Fibroblast of villous mesenchyme (primary cell): ENCODE data around the gene INPP5A. TPM values are rescaled to one million over a fixed set of nuclear protein-coding genes. Genes with fewer than 3 reads are reported as not detected.

ENCODE experiments used
- DNase-seq: peaks from one replicate; pipeline ENCODE4 v3.0.0-alpha.2; 2010; ENCODE audit warnings: low read depth
- H3K4me3 ChIP-seq: 2 replicates; pipeline ENCODE4 v1.5.1; 2011; ENCODE audit warnings: low read depth, mild to moderate bottlenecking, low read length
- total RNA-seq: library from RNA; depleted of rRNA; stranded (reverse); fragments of >200 nt; gene quantifications from 2 replicates; pipeline ENCODE4 v1.2.3, GENCODE V29; 2012
- TF ChIP-seq, protein P1 (sequence below): IDR thresholded peaks from 2 replicates; pipeline ENCODE4 v1.5.1; 2012; ENCODE audit warnings: low read depth, mild to moderate bottlenecking, low read length; ENCODE audit not compliant: insufficient read depth

The INPP5A gene
- total RNA-seq, 1 donor = 33.2 TPM

DNA sequence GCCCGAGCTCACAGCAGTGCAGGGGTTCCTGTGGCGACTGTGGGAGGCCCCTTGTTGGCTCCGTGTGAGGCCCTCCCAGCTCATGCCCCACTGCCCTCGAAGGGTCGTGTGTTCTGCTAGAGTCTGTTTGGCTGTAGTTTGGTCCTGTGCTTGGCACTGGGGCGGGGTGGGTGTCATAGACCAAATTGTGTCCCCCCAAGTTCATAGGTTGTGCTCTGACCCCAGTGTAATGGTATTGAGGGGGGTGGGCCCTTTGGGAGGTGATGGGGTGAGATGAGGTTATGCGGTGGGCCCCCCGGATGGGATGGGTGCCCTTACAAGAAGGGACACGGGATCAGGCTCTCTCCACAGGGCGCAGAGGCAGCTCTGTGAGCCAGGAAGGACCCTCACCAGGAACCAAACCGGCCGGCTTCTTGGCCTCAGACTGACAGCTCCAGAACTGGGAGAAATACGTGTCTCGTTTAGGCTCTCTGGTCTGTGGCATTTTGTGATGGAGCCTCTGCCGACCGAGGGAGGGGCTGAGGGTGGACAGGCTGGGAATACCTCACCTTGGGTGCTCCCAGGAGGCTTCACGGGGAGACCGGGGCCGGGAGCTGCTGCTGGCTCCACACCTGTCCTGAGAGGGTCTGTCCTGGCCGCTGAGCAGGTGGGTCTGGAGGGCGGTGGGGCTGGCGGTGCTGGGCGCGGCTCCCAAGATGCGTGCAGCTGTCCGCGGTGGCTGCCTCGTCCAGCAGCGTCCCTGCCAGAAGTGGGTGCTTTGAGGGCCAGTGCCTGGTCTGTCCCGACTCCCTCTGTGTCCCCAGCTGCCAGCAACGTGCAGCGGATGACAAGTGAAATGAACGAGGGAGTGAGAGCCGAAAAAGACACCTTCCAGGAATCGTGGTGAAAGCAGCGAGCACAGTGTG, 89.4 kb downstream of the INPP5A start:
- DNase-seq = no peak
- TF ChIP-seq, protein P1, sequence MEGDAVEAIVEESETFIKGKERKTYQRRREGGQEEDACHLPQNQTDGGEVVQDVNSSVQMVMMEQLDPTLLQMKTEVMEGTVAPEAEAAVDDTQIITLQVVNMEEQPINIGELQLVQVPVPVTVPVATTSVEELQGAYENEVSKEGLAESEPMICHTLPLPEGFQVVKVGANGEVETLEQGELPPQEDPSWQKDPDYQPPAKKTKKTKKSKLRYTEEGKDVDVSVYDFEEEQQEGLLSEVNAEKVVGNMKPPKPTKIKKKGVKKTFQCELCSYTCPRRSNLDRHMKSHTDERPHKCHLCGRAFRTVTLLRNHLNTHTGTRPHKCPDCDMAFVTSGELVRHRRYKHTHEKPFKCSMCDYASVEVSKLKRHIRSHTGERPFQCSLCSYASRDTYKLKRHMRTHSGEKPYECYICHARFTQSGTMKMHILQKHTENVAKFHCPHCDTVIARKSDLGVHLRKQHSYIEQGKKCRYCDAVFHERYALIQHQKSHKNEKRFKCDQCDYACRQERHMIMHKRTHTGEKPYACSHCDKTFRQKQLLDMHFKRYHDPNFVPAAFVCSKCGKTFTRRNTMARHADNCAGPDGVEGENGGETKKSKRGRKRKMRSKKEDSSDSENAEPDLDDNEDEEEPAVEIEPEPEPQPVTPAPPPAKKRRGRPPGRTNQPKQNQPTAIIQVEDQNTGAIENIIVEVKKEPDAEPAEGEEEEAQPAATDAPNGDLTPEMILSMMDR = no peak

DNA sequence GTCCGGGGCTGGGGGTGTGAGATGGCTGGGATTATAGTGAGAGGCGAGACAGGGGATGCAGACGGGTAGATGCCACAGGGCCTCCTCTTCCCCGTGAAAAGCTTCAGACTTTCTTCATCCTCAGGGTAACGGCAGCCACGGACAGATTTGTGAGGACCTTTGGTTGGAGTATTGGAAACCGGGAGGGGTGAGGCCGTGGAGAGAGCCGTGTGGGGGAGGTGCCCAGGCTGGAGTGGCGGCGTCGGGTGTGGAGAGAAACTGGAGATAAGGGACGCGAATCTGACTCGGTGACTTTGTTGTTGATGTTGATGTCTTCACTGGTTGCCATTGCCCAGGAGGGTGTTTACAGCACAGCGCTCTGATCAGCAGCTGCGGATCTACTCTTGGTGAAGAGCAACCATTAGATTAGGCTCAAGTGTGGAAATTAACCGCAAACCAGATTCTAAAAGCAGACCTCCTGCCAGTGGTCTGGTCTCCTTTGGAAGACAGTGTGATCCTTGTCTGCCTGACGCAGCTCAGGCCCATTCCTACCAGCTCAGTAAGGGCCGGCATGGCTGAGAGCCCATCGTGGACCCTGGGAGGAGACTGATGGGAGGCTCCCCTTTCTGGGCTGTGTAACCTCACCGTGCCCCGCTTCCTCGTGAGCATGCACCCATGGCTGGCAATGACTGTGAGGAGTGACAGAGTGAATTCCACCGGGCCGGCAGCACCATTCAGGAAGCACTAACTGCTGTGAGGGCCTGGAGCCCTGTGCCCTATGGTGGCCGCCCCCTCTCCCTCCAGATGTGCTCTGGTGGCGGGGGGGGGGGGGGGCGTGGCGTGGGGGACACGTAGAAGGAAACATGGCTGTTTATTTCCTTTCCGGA, 90.3 kb downstream of the INPP5A start:
- peak; percentile 93 for DNase-seq
- TF ChIP-seq, protein P1 = no peak
- H3K4me3 ChIP-seq = peak overlapping the region; percentile 9

More for the DNA sequence above, 89.4 kb downstream of the INPP5A start:
- H3K4me3 ChIP-seq = peak overlapping the region; percentile 9

DNA sequence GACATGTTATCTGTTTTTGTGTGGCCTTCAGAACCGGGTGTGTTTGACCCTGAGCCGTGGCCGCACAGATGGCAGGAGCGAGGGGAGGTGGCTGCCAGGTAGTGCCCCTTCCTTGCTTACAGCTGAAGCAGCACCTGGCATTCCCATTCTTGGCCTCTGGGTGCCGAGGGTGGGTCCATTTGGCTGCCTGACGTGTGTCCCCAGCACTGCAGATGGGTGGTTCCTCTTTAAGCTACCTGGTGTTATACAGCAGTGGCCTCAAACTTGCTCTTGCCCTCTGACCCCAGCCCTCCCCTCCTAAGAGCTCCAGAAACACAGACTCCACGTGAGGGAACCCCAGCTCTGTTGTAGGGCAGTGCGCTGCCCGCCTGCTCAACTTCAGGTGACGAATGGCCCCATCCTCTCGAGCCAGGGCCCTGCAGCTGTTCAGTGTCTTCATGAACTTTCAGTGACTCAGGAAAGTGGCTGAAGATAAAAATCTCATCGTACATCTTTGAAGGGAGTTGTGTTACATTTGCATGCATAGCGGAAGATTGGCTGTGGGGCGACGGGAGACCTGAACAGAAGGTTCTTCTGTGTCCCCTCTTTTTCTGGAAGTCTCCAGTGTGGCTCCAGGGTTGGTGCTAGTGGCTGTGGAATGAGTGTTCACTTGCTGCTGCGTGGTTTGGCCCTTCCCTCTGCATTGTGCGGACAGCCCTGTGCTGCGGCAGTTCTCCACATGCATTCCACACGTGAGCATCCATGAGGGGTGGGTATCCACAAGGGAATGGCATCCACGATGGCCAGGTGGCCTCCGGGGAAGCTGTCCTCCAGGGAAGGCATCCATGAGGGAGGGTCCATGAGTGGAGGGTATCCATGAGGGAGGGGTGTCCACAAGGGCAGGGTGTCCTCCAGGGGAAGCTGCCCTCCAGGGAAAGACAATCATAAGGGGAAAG, 91.6 kb downstream of the INPP5A start:
- DNase-seq = peak; percentile 54
- H3K4me3 ChIP-seq = no peak overlapping the region
- TF ChIP-seq, protein P1 = no peak

DNA sequence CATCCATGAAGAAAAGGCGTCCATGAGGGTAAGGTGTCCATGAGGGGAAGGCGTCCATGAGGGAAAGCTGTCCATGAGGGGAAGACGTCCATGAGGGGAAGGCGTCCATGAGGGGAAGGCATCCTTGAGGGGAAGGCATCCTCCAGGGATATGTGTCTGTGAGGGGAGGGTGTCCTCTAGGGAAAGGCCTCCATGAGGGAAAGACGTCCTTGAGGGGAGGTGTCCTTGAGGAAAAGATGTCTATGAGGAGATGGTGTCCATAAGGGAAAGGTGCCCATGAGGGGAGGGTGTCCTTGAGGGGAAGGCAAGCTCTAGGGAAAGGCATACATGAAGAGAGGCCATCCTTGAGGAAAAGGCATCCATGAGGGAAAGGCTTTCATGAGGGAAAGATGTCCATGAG, 92.6 kb downstream of the INPP5A start:
- H3K4me3 ChIP-seq = no peak overlapping the region
- DNase-seq = no peak
- TF ChIP-seq, protein P1 = no peak

DNA sequence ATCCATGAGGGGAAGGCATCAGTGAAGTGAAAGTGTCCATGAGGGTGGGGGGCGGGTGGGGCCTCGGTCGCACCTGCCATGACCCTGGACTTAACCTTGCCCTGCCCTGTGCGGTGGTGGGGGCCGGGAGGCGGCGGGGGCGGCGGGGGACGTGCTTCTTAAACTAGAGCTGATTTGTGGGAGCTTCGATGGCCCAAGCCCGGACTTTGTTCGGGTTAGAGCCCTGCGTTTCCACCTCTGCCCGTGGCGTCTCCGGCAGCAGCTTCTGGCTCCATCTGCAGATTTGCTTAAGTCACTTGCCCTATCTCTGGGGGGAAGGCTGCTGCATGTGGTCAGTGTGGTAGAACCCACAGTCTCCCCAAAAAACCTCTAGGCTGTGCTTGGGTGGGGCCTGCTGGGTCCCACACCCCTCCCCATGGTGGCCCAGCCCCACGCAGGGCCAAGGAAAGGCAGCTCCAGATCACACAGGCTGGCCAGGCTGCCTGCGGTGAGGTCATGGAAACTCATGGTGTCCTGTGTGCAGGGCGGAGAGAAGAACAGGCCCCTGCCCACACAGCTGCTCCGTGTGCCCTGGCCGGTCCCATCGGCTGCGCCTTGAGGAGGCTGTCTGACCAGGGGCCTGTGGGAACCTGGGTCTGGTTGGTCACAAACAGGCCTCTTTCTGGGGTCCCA, 93.2 kb downstream of the INPP5A start:
- DNase-seq = peak; percentile 71
- TF ChIP-seq, protein P1 = no peak
- no peak overlapping the region for H3K4me3 ChIP-seq
